Panc1 (cell line): ENCODE measurements around the gene ITSN2. TPM values are rescaled to one million over a fixed set of nuclear protein-coding genes. Genes with fewer than 3 reads are reported as not detected.

Experiments used
- ATAC-seq: fragments of 200-7000 bp; cut with Tn5 transposase; 2 replicates; pipeline ENCODE4 v1.9.1; 2020; ENCODE audit warnings: mild to moderate bottlenecking, moderate library complexity
- BruUV-seq: library from RNA; stranded (reverse); fragments of 400-500 nt; replicated peaks from 2 replicates; lab custom pipeline; 2021; lab: Mats Ljungman, UMichigan
- CTCF ChIA-PET: fragments of 300-600 bp; sonication (Branson Sonifier 250); formaldehyde crosslinking; loops from one replicate; lab custom pipeline; 2022; ENCODE audit warnings: antibody characterized with exemption; lab: Charles Lee
- POLR2A ChIA-PET: fragments of 300-600 bp; sonication (Branson Sonifier 250); formaldehyde crosslinking; loops from one replicate; lab custom pipeline; 2022; ENCODE audit warnings: antibody characterized with exemption; lab: Charles Lee
- DNase-seq: peaks from one replicate; pipeline ENCODE4 v3.0.0-alpha.2; 2010; ENCODE audit warnings: low read depth, low spot score
- H3K27ac ChIP-seq: 2 replicates; pipeline ENCODE4 v1.5.1; 2011; ENCODE audit warnings: mild to moderate bottlenecking, low read length, inconsistent platforms
- H3K27me3 ChIP-seq: fragments of 200-500 bp; sonication (Bioruptor generic); 2 replicates; pipeline ENCODE4 v1.6.0; 2014; ENCODE audit warnings: low read length, inconsistent platforms; ENCODE audit not compliant: control insufficient read depth, insufficient read depth
- H3K36me3 ChIP-seq: fragments of 200-500 bp; sonication (Bioruptor generic); 2 replicates; pipeline ENCODE4 v1.5.1; 2014; ENCODE audit warnings: inconsistent platforms, mild to moderate bottlenecking, low read length, moderate library complexity; ENCODE audit not compliant: control insufficient read depth, insufficient read depth
- H3K4me1 ChIP-seq: 2 replicates; pipeline ENCODE4 v1.5.1; 2011; ENCODE audit warnings: inconsistent platforms, mild to moderate bottlenecking, low read length, moderate library complexity; ENCODE audit not compliant: control insufficient read depth, insufficient read depth
- H3K4me3 ChIP-seq, 2 experiments: 2 replicates each; pipeline ENCODE4 v1.5.1; 2011 to 2012; ENCODE audit warnings: low read depth in 2 of 2, low read length in 2 of 2, mild to moderate bottlenecking in 2 of 2, inconsistent platforms in 1 of 2, moderate library complexity in 1 of 2
- H3K9me3 ChIP-seq: fragments of 200-500 bp; sonication (Bioruptor generic); 2 replicates; pipeline ENCODE4 v1.5.1; 2014; ENCODE audit warnings: low read depth, mild to moderate bottlenecking, inconsistent platforms, low read length, moderate library complexity; ENCODE audit not compliant: control insufficient read depth, insufficient read depth
- CTCF ChIP-seq: fragments of 450-650 bp; IDR thresholded peaks from 2 replicates; pipeline ENCODE4 v1.5.1; 2017; ENCODE audit warnings: mild to moderate bottlenecking
- POLR2AphosphoS5 ChIP-seq: IDR thresholded peaks from 2 replicates; pipeline ENCODE4 v1.6.1; 2012; ENCODE audit warnings: mild to moderate bottlenecking, low read depth, low read length, moderate library complexity
- REST ChIP-seq, 2 experiments: IDR thresholded peaks; 2 replicates each; pipeline ENCODE4 v1.6.1; 2011 to 2012; ENCODE audit warnings: low read depth in 2 of 2, control low read depth in 1 of 2, low read length in 1 of 2, mild to moderate bottlenecking in 1 of 2, moderate library complexity in 1 of 2; ENCODE audit not compliant: insufficient read depth in 1 of 2
- SIN3A ChIP-seq: IDR thresholded peaks from 2 replicates; pipeline ENCODE4 v1.6.1; 2012; ENCODE audit warnings: low read depth, mild to moderate bottlenecking, low read length, moderate library complexity, borderline replicate concordance; ENCODE audit not compliant: insufficient read depth
- TCF7L2 ChIP-seq: IDR thresholded peaks from 2 replicates; pipeline ENCODE4 v1.6.1; 2011; ENCODE audit warnings: mild to moderate bottlenecking, low read depth, low read length, inconsistent platforms
- in situ Hi-C: cut with HindIII; loops from 2 replicates; pipeline ENCODE4 v1.10.0; 2016; ENCODE audit warnings: low sequenced_read_pairs, low pct_unique_long_range_greater_than_20kb
- intact Hi-C: fragments of 100-400 bp; cut with micrococcal nuclease; formaldehyde crosslinking; loops from one replicate; pipeline ENCODE4 v1.10.0; 2022; ENCODE audit not compliant: unreplicated experiment
- total RNA-seq: library from RNA; stranded (reverse); gene quantifications from one replicate; pipeline ENCODE4 v1.2.1, GENCODE V29; 2021; ENCODE audit not compliant: unreplicated experiment

ITSN2 gene
- total RNA-seq, 1 experiment from 2014 or later: 57.7 TPM

GRCh38 chr2:24394998-24395397 is 34.7 kb upstream of the ITSN2 start:
- CTCF ChIA-PET: interaction anchor here (0.6 kb wide), 1 partner anchor 598 kb away, joined by 8 read pairs; no protein-coding TSS in a partner anchor
- H3K36me3 ChIP-seq: no peaks in the 10 kb centered on the region
- BruUV-seq: no TSS peak
- no peaks in the 10 kb centered on the region for H3K4me1 ChIP-seq
- TF ChIP-seq CTCF (no peak), SIN3A (no peak), REST (IDR thresholded peaks at IDR 0.05; ENCODE audit: insufficient read depth in 1 of 2, low read depth in 2 of 2, low read length in 1 of 2) (no peak), TCF7L2 (no peak), POLR2AphosphoS5 (no peak)
- no peaks in the 10 kb centered on the region for H3K9me3 ChIP-seq
- DNase-seq (no peak), ATAC-seq (no peak)
- no peak overlapping the region for H3K27ac ChIP-seq
- intact Hi-C loops (no loop called here), in situ Hi-C loops (no loop called here)
- no peak overlapping the region for H3K4me3 ChIP-seq
- no peaks in the 10 kb centered on the region for H3K27me3 ChIP-seq
- POLR2A ChIA-PET: no interaction called here

- Histone ChIP-seq H3K36me3 (no peaks in the 10 kb centered on the region), H3K4me1 (no peaks in the 10 kb centered on the region), H3K4me3 (no peak overlapping the region), H3K27ac (no peak overlapping the region), H3K9me3 (no peaks in the 10 kb centered on the region), H3K27me3 (no peaks in the 10 kb centered on the region)
- ChIA-PET CTCF (no interaction called here), POLR2A (interaction anchor here (0.7 kb wide), 1 partner anchor 12 kb away, joined by 13 read pairs; no protein-coding TSS in a partner anchor)
- intact Hi-C loops: no loop called here
- in situ Hi-C loops: no loop called here
- DNase-seq (no peak), ATAC-seq (no peak)
- no peak for TF ChIP-seq SIN3A
- TF ChIP-seq POLR2AphosphoS5: no peak
- no peak for TF ChIP-seq REST (IDR thresholded peaks at IDR 0.05; ENCODE audit: insufficient read depth in 1 of 2, low read depth in 2 of 2, low read length in 1 of 2)
- TF ChIP-seq TCF7L2: no peak
- TF ChIP-seq CTCF: no peak
- no TSS peak for BruUV-seq
Observed at GRCh38 chr2:24392542-24393059, 32.3 kb upstream of the ITSN2 start.
